Psoas muscle (tissue), 8 donors: ENCODE data around the gene DCXR. TPM values are rescaled to one million over a fixed set of nuclear protein-coding genes. Genes with fewer than 3 reads are reported as not detected.

ENCODE experiments used
- ATAC-seq, 4 donors: fragments of 200-7000 bp; cut with Tn5 transposase; one replicate each; pipeline ENCODE4 v1.9.1; 2020; ENCODE audit warnings: moderate library complexity in 3 of 4, mild to moderate bottlenecking in 2 of 4
- DNase-seq, 2 donors: peaks; one replicate each; pipeline ENCODE4 v3.0.0-alpha.2; 2020
- H3K27ac ChIP-seq: fragments of 200-600 bp; one replicate; pipeline ENCODE4 v1.8.0; 2022
- H3K27me3 ChIP-seq, 3 donors: fragments of 200-600 bp in 1 of 3; one replicate each; pipeline versions ENCODE4 v1.6.1 to v1.8.0; 2013 to 2022; ENCODE audit warnings: low read length in 2 of 3, mild to moderate bottlenecking in 2 of 3, moderate library complexity in 1 of 3; ENCODE audit not compliant: insufficient read depth in 3 of 3
- H3K36me3 ChIP-seq, 2 donors: fragments of 200-600 bp in 1 of 2; one replicate each; pipeline versions ENCODE4 v1.6.1 to v1.8.0; 2013 to 2022; ENCODE audit warnings: low read depth in 1 of 2, mild to moderate bottlenecking in 1 of 2, moderate library complexity in 1 of 2; ENCODE audit not compliant: insufficient read depth in 1 of 2
- H3K4me1 ChIP-seq: fragments of 200-600 bp; one replicate; pipeline ENCODE4 v1.8.0; 2022
- H3K4me3 ChIP-seq: fragments of 200-600 bp; one replicate; pipeline ENCODE4 v1.8.0; 2022; ENCODE audit warnings: mild to moderate bottlenecking
- H3K9me3 ChIP-seq: fragments of 200-600 bp; one replicate; pipeline ENCODE4 v1.8.0; 2022
- WGBS, 3 donors: extraction: QIAGEN DNeasy Blood & Tissue Kit; methylation state at CpG; one replicate each; pipeline versions ENCODE4 v1.1.6 to v1.1.7; 2013; 5-methylcytosine and 5-hydroxymethylcytosine counted together
- intact Hi-C, 2 donors: fragments of 100-400 bp; cut with DNase I; formaldehyde crosslinking; loops; one replicate each; pipeline versions ENCODE4 v1.11.0 to v1.14.2; 2022
- polyA plus RNA-seq, 3 donors: library from polyadenylated mRNA; stranded (reverse); fragments of 200-250 nt; gene quantifications; one replicate each; pipeline ENCODE4 v1.2.3, GENCODE V29; 2013
- total RNA-seq, 4 donors: library from RNA; stranded (reverse); fragmentation: NEBNext Ultra II Directional in 2 of 4; extraction: Animal tissue kit (Norgen Biotek cat#: 25700) in 2 of 4; gene quantifications; one replicate each; pipeline versions ENCODE4 v1.2.1 to v1.2.4, GENCODE V29; 2021 to 2023
- TF ChIP-seq, protein P1 (sequence below): fragments of 200-600 bp; IDR thresholded peaks from one replicate; pipeline ENCODE4 v1.8.0; 2022; ENCODE audit warnings: antibody characterized with exemption
- donor health status: healthy with polysubstance abuse.
- donor health status: DM: no; HTN: no; CAD: no; lungs with moderate emphysema.
- donor health status: Bipolar disorder and iron deficiency.
- donor health status: healthy.
- donor health status: DM: yes; HTN: yes; CAD: no.
- donor health status: DM: no; HTN: no; CAD: no.
- donor health status: DM: no; HTN: no; CAD: no.
- donor health status: DM: yes; HTN: yes; CAD: no.

The DCXR gene
- total and polyA plus RNA-seq, 7 donors, result 111 to 216 (median 147) TPM

DNA sequence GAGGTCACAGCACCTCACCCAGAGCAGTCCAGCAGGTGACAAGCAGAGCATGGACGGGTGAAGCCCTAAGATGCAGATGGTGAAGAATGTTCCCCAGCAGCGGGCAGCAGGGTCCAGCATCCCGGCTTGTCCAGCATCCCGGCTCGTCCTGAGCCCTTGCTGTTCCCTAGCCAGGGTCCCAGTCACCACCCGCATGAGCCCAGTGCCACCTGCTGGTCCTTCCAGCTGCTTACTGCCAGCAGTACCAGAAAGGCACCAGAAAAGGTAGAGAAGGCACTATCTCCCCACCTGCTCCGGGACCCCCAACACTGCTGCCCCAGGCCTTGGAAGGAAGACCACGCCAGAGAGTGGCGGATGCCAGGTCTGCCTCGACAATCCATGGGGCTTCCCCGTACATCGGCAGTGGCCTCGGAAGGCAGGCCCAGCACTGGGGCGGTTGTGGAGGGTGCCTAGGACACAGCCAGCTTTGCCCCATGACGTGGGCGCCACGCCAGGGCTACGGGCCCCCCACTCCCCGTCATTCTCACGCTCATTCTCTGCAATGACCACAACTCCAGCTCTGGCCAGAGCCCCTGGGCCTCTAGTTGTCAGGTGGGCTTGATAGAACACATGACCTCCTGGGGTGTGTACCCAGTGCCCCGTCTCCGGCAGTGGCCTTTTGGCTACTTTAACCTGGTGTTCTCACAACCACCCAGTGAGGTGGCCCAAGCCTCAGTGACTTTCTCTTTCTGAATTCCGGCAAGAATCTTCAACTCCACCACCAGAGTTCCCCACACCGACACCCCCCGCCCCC, 16.2 kb downstream of the DCXR start:
- peak; percentile 23 to 55 (median 38) for ATAC-seq
- Histone ChIP-seq H3K9me3 (no peaks in the 10 kb centered on the region), H3K36me3 (peaks cover 0 to 3% of the 10 kb centered on the region in 2 donors), H3K4me3 (peak overlapping the region; percentile 91), H3K27me3 (no peaks in the 10 kb centered on the region), H3K4me1 (peaks cover 48% of the 10 kb centered on the region), H3K27ac (no peak overlapping the region)
- TF ChIP-seq, protein P1, sequence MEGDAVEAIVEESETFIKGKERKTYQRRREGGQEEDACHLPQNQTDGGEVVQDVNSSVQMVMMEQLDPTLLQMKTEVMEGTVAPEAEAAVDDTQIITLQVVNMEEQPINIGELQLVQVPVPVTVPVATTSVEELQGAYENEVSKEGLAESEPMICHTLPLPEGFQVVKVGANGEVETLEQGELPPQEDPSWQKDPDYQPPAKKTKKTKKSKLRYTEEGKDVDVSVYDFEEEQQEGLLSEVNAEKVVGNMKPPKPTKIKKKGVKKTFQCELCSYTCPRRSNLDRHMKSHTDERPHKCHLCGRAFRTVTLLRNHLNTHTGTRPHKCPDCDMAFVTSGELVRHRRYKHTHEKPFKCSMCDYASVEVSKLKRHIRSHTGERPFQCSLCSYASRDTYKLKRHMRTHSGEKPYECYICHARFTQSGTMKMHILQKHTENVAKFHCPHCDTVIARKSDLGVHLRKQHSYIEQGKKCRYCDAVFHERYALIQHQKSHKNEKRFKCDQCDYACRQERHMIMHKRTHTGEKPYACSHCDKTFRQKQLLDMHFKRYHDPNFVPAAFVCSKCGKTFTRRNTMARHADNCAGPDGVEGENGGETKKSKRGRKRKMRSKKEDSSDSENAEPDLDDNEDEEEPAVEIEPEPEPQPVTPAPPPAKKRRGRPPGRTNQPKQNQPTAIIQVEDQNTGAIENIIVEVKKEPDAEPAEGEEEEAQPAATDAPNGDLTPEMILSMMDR, result peak; percentile 77
- WGBS, 3 donors, result 29 to 48% (median 32%) methylated on average over 25 of the region's 25 CpGs
- intact Hi-C loops, result loop anchor here (1.0 to 2.0 kb wide), 3 partner anchors 62 to 153 kb away; no protein-coding TSS in a partner anchor
- DNase-seq, result peak; percentile 74 to 90

DNA sequence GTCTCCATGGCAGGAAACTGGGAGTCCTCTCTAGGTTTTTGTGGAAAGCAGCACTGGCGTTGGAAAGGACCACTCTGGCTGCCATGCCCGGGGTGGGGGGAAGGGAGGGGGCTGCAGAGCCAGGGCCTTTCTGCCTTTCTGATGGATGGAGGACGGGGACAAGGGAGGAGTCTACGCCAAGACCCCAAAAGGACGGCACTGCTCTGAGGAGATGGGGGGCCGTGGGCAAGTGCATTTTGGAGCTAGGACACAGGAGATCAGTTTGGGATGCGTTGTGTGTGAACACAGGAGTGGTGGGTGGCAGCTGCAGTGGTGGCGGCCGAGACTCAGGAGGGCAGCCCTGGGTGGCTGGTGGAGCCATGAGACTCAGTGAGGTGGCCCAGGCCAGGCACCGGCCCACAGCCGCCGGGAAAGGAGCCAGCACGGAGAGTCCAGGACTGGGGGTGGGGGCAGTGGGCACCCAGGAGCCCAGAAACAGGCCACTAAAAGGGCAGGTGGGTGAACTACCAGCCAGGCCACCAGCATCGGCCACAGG, 16.9 kb downstream of the DCXR start:
- WGBS, 3 donors, result 63 to 84% (median 67%) methylated on average over 14 of the region's 14 CpGs
- TF ChIP-seq, protein P1, result no peak
- Histone ChIP-seq H3K27ac (no peak overlapping the region), H3K4me3 (no peak overlapping the region), H3K27me3 (no peaks in the 10 kb centered on the region), H3K4me1 (peaks cover 48% of the 10 kb centered on the region), H3K36me3 (peaks cover 0 to 3% of the 10 kb centered on the region in 2 donors), H3K9me3 (no peaks in the 10 kb centered on the region)
- intact Hi-C loops, result loop anchor here (1.0 to 2.0 kb wide), 3 partner anchors 61 to 152 kb away; no protein-coding TSS in a partner anchor
- ATAC-seq (no peak), DNase-seq (no peak)

DNA sequence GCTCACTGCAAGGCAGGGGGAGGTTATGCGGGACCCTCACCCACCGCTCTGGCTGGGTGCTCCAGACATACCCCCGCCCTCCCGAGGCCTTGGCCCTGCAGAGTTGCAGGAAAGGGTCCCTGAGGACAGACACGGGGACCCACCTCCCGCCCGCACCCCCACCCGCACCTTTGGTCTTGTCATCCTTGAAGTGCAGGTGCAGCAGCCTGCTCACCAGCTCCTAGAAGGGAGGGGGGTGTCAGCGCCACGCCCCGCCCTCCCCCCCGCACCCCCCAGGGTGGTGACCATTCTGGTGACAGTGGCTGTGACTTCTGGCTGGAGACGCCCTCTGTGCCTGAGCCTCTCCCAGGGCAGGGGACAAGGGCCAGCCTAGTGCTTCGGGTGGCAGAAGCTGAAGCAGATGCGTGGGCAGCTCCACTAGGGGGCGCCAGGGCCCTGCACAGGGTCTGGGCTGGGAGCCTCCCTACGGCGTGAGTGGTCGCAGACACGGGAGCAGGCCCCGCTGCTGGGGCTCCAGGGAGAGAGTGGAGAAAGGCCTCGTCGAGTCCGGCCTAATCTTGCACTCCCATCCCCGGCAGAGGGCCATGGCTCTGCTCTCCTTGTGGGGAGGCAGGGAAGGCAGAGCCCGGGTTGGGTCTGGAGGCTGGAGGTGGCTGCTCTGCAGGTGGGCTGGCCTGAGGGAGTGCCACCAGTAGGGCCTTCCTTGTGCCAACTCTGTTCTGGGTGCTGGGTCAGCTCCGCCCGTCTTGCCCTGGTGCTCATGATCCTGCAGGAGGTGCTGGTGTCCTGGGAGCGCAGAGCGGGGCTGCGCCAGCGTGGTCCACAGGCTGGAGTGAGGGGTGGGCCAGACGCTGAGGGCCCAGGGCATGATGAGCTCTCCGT, 17.6 kb downstream of the DCXR start:
- DNase-seq, result peak; percentile 68 to 82
- Histone ChIP-seq H3K4me3 (no peak overlapping the region), H3K27ac (no peak overlapping the region), H3K36me3 (peaks cover 0 to 3% of the 10 kb centered on the region in 2 donors), H3K4me1 (peaks cover 48% of the 10 kb centered on the region), H3K9me3 (no peaks in the 10 kb centered on the region), H3K27me3 (no peaks in the 10 kb centered on the region)
- 62 to 75% (median 63%) methylated on average over 32 to 34 of the region's 34 CpGs for WGBS, 3 donors
- ATAC-seq, result peak in 2 of 4 donors; percentile 17 to 27
- TF ChIP-seq, protein P1, result peak; percentile 61
- intact Hi-C loops, result loop anchor here (2.0 to 5.0 kb wide), 3 partner anchors 43 to 151 kb away; partner anchors contain the start of gene ASPSCR1 (in 1 of the 2)

DNA sequence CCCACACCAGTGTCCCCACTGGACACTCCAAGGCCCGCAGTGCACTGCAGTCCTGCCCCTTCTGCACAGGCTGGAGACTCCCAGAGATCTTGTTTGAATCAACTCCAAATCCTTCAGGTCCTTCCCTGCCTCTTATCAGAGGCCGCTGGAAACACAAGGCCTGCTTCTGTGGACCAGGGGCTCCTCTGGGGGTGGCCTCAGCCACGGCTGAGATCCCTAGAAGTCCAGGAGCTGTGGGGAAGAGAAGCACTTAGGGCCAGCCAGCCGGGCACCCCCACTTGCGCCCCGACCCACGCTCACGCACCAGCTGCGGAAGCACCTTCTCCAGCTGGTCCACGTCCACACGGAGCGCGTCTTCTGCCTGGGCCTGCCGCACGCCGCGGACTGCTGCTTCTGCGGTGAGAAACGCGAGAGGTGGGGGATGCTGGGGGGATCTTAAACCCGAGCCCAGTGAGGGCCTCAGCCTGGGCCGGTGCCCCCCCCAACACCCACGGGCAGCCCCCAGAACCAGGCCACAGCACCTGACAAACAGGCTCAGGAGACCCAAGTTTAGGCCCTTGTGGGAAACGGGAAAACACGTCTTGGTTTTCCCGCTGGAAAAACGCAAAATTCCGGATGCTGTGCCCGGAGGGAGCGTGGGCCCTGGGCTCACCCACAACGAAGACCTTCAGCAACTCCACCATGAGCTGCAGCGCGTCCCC, 18.4 kb downstream of the DCXR start:
- Histone ChIP-seq H3K27me3 (no peaks in the 10 kb centered on the region), H3K9me3 (no peaks in the 10 kb centered on the region), H3K4me3 (no peak overlapping the region), H3K27ac (peak overlapping the region; percentile 65), H3K36me3 (peaks cover 0 to 3% of the 10 kb centered on the region in 2 donors), H3K4me1 (peaks cover 44% of the 10 kb centered on the region)
- TF ChIP-seq, protein P1, result no peak
- DNase-seq (no peak), ATAC-seq (no peak)
- intact Hi-C loops, result loop anchor here in 1 of 2 donors (5.0 kb wide), 1 partner anchor 42 kb away; the partner anchor contains the start of gene ASPSCR1
- 75 to 85% (median 79%) methylated on average over 31 to 33 of the region's 33 CpGs for WGBS, 3 donors
